ENCODE data around the gene ARRDC3. TPM values are rescaled to one million over a fixed set of nuclear protein-coding genes. Genes with fewer than 3 reads are reported as not detected.

ARRDC3 gene
- total RNA-seq, 1 experiment from 2014 or later: 34.5 TPM

DNA sequence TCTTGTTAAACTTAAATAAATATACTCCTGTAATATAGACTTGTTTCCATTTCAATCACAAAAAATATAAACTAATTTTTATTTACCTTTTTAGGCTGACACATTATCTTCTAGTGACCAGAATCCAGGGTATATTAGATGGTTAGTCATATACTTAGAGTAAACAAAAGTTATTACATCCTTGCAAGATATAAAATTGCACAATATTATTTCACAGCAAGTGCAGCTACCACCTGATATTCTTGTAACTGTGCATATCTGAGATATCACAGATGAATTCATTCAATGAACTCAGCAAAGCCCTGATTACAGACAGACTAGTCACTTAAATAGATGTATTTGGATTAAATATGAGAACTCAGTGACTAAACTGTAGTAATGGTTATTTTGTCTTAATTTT, 25.6 kb upstream of the ARRDC3 start:
- Mint-ChIP-seq H3K27me3 (ENCODE audit: insufficient read depth, unreplicated experiment) (no peaks in the 10 kb centered on the region), H3K27ac (ENCODE audit: unreplicated experiment) (no peak overlapping the region), H3K36me3 (ENCODE audit: insufficient read depth, unreplicated experiment) (no peaks in the 10 kb centered on the region), H3K4me1 (ENCODE audit: low read depth, unreplicated experiment) (no peaks in the 10 kb centered on the region), H3K9me3 (ENCODE audit: unreplicated experiment) (no peaks in the 10 kb centered on the region), H3K4me3 (ENCODE audit: unreplicated experiment) (no peak overlapping the region)
- ChIA-PET POLR2A (no interaction called here), CTCF (no interaction called here)
- TF ChIP-seq, protein P1, sequence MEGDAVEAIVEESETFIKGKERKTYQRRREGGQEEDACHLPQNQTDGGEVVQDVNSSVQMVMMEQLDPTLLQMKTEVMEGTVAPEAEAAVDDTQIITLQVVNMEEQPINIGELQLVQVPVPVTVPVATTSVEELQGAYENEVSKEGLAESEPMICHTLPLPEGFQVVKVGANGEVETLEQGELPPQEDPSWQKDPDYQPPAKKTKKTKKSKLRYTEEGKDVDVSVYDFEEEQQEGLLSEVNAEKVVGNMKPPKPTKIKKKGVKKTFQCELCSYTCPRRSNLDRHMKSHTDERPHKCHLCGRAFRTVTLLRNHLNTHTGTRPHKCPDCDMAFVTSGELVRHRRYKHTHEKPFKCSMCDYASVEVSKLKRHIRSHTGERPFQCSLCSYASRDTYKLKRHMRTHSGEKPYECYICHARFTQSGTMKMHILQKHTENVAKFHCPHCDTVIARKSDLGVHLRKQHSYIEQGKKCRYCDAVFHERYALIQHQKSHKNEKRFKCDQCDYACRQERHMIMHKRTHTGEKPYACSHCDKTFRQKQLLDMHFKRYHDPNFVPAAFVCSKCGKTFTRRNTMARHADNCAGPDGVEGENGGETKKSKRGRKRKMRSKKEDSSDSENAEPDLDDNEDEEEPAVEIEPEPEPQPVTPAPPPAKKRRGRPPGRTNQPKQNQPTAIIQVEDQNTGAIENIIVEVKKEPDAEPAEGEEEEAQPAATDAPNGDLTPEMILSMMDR (IDR thresholded peaks at IDR 0.05; ENCODE audit: insufficient read depth in 1 of 2, low read depth in 1 of 2, low read length in 1 of 2, severe bottlenecking in 1 of 2, unreplicated experiment in 1 of 2): no peak
- Histone ChIP-seq H3K4me1 (no peaks in the 10 kb centered on the region), H3K36me3 (ENCODE audit: control insufficient read depth, insufficient read depth, low read length) (no peaks in the 10 kb centered on the region), H3K4me3 (ENCODE audit: low read depth, low read length) (no peak overlapping the region), H3K9me3 (no peaks in the 10 kb centered on the region), H3K27me3 (replicated peaks; ENCODE audit: control insufficient read depth, insufficient read depth, low read length) (no peaks in the 10 kb centered on the region)
- intact Hi-C loops (cut with micrococcal nuclease; ENCODE audit: unreplicated experiment): no loop called here
- no peak for DNase-seq
- no TSS peak for BruUV-seq (replicated peaks)

GRCh38 chr5:91407204-91407603, 24.1 kb upstream of the ARRDC3 start:
- DNase-seq: no peak
- H3K4me1 Mint-ChIP-seq (ENCODE audit: low read depth, unreplicated experiment): no peaks in the 10 kb centered on the region
- intact Hi-C loops (cut with micrococcal nuclease; ENCODE audit: unreplicated experiment): no loop called here
- Histone ChIP-seq H3K27me3 (replicated peaks; ENCODE audit: control insufficient read depth, insufficient read depth, low read length) (no peaks in the 10 kb centered on the region), H3K9me3 (no peaks in the 10 kb centered on the region), H3K4me3 (ENCODE audit: low read depth, low read length) (no peak overlapping the region), H3K4me1 (no peaks in the 10 kb centered on the region), H3K36me3 (ENCODE audit: control insufficient read depth, insufficient read depth, low read length) (no peaks in the 10 kb centered on the region)
- H3K27ac Mint-ChIP-seq (ENCODE audit: unreplicated experiment): no peak overlapping the region
- no peaks in the 10 kb centered on the region for H3K9me3 Mint-ChIP-seq (ENCODE audit: unreplicated experiment)
- H3K4me3 Mint-ChIP-seq (ENCODE audit: unreplicated experiment): no peak overlapping the region
- BruUV-seq (replicated peaks): no TSS peak
- no peaks in the 10 kb centered on the region for H3K36me3 Mint-ChIP-seq (ENCODE audit: insufficient read depth, unreplicated experiment)
- TF ChIP-seq, protein P1 (IDR thresholded peaks at IDR 0.05; ENCODE audit: insufficient read depth in 1 of 2, low read depth in 1 of 2, low read length in 1 of 2, severe bottlenecking in 1 of 2, unreplicated experiment in 1 of 2): no peak
- H3K27me3 Mint-ChIP-seq (ENCODE audit: insufficient read depth, unreplicated experiment): no peaks in the 10 kb centered on the region
- ChIA-PET POLR2A (no interaction called here), CTCF (no interaction called here)

GRCh38 chr5:91403438-91403837, 20.3 kb upstream of the ARRDC3 start:
- intact Hi-C loops (cut with micrococcal nuclease; ENCODE audit: unreplicated experiment): no loop called here

More at GRCh38 chr5:91403438-91403837, 20.3 kb upstream of the ARRDC3 start:
- no TSS peak for BruUV-seq (replicated peaks)
- Histone ChIP-seq H3K9me3 (no peaks in the 10 kb centered on the region), H3K27me3 (replicated peaks; ENCODE audit: control insufficient read depth, insufficient read depth, low read length) (no peaks in the 10 kb centered on the region), H3K36me3 (ENCODE audit: control insufficient read depth, insufficient read depth, low read length) (no peaks in the 10 kb centered on the region), H3K4me1 (no peaks in the 10 kb centered on the region), H3K4me3 (ENCODE audit: low read depth, low read length) (no peak overlapping the region)
- Mint-ChIP-seq H3K27ac (ENCODE audit: unreplicated experiment) (no peak overlapping the region), H3K4me1 (ENCODE audit: low read depth, unreplicated experiment) (no peaks in the 10 kb centered on the region), H3K9me3 (ENCODE audit: unreplicated experiment) (no peaks in the 10 kb centered on the region), H3K27me3 (ENCODE audit: insufficient read depth, unreplicated experiment) (no peaks in the 10 kb centered on the region), H3K36me3 (ENCODE audit: insufficient read depth, unreplicated experiment) (no peaks in the 10 kb centered on the region), H3K4me3 (ENCODE audit: unreplicated experiment) (no peak overlapping the region)
- no peak for DNase-seq
- POLR2A ChIA-PET: no interaction called here
- CTCF ChIA-PET: no interaction called here
- TF ChIP-seq, protein P1 (IDR thresholded peaks at IDR 0.05; ENCODE audit: insufficient read depth in 1 of 2, low read depth in 1 of 2, low read length in 1 of 2, severe bottlenecking in 1 of 2, unreplicated experiment in 1 of 2): no peak

All from Caco-2 (cell line).